ENCODE measurements around the gene SDCCAG8. TPM values are rescaled to one million over a fixed set of nuclear protein-coding genes. Genes with fewer than 3 reads are reported as not detected.

SDCCAG8 gene
- total RNA-seq, result 24.7 and 28.3 TPM in 2 replicates

GRCh38 chr1:243255791-243256512, at the start of gene SDCCAG8:
Gene SDCCAG8, plus strand, starts transcription at chr1:243256041. Its CDS starts 133 bp downstream, at chr1:243256174.

GRCh38 chr1:243254927-243255790, 682 bp upstream of the SDCCAG8 start, which contains the start of gene CEP170:
Gene CEP170, minus strand, starts transcription at chr1:243255281. Its CDS starts 30,001 bp downstream, at chr1:243225280.

Other genes with a start within 250 kb of the SDCCAG8 start
- gene CEP170, start 760 bp upstream of the SDCCAG8 start, total RNA-seq, result 98.1 and 107 TPM in 2 replicates

Measured in epithelial cell of alveolus of lung (primary cell).